ENCODE data around the gene MAGI2.

GRCh38 chr7:78543976-78544375, 909.5 kb downstream of the MAGI2 start:
- no peak for TF ChIP-seq CTCF (IDR thresholded peaks at IDR 0.05; ENCODE audit: extremely low read depth in 1 of 2, insufficient read depth in 1 of 2, low read depth in 1 of 2, low read length in 2 of 2)
- no peak for TF ChIP-seq POLR2A (IDR thresholded peaks at IDR 0.05; ENCODE audit: low read depth, low read length)
- TF ChIP-seq POLR2AphosphoS5 (IDR thresholded peaks at IDR 0.05; ENCODE audit: insufficient read depth, low read depth, low read length) = no peak
- no peak for TF ChIP-seq EZH2 (IDR thresholded peaks at IDR 0.05; ENCODE audit: borderline replicate concordance, low read depth, low read length, severe bottlenecking)
